ENCODE results near the gene LIPI.
A peak's percentile ranks its signal among the peaks of the same experiment; 100 is the strongest.
"Not testable (repeated sequence)": the region's sequence is repeated elsewhere in the genome, so short reads cannot be mapped to it uniquely, and the experiment has no call there.

Gene LIPI

DNA sequence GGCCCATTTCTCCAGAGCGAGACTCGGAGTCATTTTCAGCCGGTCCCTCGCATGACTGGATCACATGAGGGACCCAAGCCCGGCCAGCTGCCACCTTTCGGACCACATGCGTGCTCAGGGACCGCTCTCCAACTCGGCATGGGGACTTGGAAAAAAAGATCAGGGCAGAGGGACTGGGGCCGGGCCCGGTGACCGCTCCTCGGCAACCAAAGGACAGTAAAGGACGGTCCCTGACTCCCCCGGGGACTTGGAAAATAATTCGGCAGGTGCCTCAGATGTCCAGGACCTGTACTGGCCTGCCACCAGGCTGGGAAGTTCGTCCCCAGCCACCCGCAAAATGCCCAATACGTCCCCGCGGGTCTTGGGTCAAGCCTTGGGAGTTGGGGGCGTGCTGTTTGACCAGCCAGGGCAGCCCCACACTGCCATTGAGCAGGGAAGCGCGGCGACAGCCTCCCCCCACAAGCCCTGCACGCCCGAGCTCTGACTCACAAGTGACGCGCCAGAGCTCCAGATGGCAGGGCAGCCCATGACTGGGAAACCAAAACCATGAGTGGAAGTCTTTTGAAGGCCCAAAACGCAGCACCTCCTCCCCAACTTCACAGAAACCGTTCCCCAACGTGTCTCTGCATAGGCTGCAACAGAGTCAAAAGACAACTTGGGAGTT, 134.5 kb downstream of the LIPI start:
- no peak for FAIRE-seq
- no peak for DNase-seq (ENCODE audit: extremely low spot score, insufficient read length, low read depth)

DNA sequence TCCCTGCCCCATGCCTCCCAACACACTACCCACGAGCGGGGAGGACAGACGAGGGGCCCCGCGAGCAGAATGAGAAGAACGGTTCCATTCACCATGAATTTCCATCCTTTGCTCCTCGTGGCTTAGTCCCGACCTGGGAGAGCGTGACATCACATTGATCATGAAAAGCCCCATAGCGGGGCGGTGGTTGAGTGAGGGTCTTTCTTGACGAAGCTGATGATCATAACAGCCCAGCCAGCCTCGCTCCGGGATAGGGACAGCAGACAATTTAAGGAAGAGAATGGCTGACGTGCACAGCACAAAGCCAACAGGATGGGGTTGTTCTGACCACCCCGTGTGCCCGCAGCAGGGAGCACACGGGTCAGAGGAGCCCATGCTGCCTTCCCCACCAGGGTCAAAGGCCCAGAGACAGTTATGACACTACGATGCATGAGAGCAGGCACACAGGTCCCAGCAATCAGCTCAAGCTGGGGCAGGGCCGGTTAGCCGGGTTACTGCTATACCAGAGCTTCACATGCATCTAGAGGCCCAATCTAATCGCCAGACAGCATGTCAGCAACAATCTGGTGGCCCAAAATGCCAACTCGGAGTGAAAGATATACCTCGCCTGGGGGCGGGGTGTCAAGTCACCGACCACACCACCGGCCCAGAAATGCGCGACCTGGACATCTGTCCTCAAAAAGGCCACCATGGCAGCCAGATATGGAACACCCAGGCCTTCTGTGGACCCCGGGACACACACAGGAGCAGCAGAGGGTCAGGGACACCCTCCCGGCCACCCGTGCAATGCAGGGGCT, 135.2 kb downstream of the LIPI start:
- DNase-seq (ENCODE audit: extremely low spot score, insufficient read length, low read depth), result no peak
- peak; percentile 96 for FAIRE-seq

- FAIRE-seq (no peak), DNase-seq (ENCODE audit: extremely low spot score, insufficient read length, low read depth) (no peak)
Observed at GRCh38 chr21:14074177-14074576, 136.6 kb downstream of the LIPI start.

- DNase-seq (ENCODE audit: extremely low spot score, insufficient read length, low read depth), result no peak
- no peak for FAIRE-seq
Observed at GRCh38 chr21:14073615-14074014, 137.1 kb downstream of the LIPI start.

GRCh38 chr21:14072761-14073535, 137.8 kb downstream of the LIPI start:
- DNase-seq (ENCODE audit: extremely low spot score, insufficient read length, low read depth) (no peak), FAIRE-seq (no peak)

- FAIRE-seq (no peak), DNase-seq (ENCODE audit: extremely low spot score, insufficient read length, low read depth) (no peak)
Observed at GRCh38 chr21:14071902-14072734, 138.6 kb downstream of the LIPI start.

DNA sequence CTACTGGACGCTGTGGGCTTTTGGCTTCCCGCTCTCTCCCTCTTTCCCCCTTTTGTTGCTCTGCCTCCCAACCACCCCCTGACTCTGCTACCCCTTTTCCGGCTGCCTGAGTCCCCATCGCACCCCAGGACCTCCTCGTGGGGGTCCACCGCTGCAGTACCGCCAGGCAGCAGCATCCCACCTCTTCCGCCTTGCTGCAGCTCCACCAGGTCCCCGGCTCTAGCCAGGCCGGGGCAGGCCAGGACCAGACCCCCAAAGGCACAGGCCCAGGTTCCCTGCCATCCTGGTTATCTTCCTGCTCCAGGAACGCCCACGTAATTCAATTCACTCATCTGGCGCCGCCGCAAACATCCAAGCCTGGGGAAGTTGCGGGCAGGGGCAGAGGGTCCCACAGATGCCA, 139.8 kb downstream of the LIPI start:
- FAIRE-seq (no peak), DNase-seq (ENCODE audit: extremely low spot score, insufficient read length, low read depth) (no peak)

GRCh38 chr21:14070049-14070893, 140.5 kb downstream of the LIPI start:
- no peak for DNase-seq (ENCODE audit: extremely low spot score, insufficient read length, low read depth)
- FAIRE-seq, result no peak

DNA sequence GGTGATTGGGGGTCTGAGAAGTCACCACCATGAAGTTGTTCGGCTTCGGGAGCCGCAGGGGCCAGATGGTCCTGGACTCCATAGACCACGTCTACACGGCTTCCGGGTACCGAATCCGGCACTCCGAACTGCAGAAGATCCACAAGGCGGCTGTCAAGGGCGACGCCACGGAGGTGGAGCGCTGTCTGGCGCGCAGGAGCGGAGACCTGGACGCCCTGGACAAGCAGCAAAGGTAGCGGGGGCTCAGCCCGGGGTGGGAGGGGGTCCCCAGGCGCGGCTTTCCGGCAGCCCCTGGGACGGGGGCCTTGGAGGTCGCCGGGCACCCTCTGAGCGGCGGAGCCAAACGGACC, 146.5 kb downstream of the LIPI start:
- DNase-seq (ENCODE audit: extremely low spot score, insufficient read length, low read depth) (no peak), FAIRE-seq (no peak)

DNA sequence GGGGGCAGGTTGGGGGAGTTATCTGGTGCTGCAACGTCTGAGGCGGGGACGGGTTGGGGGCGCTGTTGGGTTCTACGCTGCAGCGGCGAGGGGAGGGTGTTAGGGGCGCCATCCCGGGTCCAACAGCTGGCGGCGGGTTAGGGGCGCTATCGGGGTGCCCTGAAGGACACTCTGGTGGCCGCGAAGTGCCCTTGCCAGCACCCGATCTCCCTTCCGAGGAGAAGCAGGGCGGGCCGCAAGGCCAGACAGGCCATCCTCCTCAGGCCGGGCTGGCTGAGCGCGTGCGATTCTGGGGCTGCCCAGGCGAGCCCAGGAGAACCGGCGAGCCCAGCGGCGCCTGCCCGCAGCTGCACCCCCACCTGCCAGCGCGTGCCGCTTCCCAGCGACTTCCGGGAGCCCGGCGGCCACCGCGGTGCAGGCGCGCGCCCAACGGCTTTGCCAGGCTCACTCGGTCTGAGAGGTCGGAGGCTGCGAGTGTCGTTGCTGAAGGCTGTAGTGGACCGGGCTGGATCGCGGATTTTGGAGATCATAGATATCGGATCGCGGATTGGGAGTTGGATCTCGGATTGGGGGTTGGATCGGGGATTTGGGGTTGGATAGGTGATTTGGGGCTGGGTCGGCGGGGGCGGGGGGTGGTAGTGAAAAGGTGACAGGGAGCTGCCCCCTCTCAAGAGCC, 147.0 kb downstream of the LIPI start:
- FAIRE-seq; DNase-seq (ENCODE audit: extremely low spot score, insufficient read length, low read depth): not testable (repeated sequence)

- FAIRE-seq; DNase-seq (ENCODE audit: extremely low spot score, insufficient read length, low read depth): not testable (repeated sequence)
Observed at GRCh38 chr21:14062684-14063083, 148.1 kb downstream of the LIPI start.

- not testable (repeated sequence) for DNase-seq (ENCODE audit: extremely low spot score, insufficient read length, low read depth); FAIRE-seq
Observed at GRCh38 chr21:14061820-14062219, 148.9 kb downstream of the LIPI start.

DNA sequence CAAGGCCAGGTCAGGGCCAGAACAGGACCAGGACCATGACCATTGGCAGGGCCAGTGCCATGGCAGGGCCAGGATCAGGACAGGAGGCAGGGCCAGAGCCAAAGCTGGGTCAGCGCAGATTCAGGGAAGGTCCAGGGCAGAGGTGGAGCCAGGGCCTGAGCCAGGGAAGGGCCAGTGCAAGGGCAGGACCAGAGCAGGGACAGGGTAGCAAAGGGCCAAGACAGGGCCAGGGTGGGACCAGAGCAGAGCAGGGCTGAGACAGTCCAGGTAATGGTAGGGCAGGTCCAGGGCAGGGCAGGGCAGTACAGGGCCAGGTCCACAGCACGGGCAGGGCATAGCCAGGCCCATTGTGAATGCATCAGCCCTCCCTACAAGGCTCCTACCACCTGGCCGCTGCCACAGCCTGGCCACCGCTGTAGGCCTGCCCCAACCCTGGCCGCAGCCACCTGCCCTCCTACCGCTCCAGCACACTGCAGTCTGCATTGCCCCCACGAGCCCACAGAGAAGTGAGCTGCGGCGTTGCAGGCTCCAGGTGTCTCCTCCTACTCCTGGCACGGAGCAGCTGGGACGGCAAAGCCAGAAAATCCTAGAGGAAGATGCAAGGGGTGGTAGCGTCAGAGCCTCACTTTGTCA, 151.6 kb downstream of the LIPI start:
- not testable (repeated sequence) for DNase-seq (ENCODE audit: extremely low spot score, insufficient read length, low read depth); FAIRE-seq

All from GM18507 (cell line).